Activated T-cell treated with anti-CD3 and anti-CD28 coated beads for 1 hour (primary cell): ENCODE data around the gene ALCAM.
A peak's percentile ranks its signal among the peaks of the same experiment; 100 is the strongest.

ENCODE experiments used
- DNase-seq: peaks from one replicate; pipeline ENCODE4 v3.0.0-alpha.2; 2020; ENCODE audit warnings: low read depth

The ALCAM gene

DNA sequence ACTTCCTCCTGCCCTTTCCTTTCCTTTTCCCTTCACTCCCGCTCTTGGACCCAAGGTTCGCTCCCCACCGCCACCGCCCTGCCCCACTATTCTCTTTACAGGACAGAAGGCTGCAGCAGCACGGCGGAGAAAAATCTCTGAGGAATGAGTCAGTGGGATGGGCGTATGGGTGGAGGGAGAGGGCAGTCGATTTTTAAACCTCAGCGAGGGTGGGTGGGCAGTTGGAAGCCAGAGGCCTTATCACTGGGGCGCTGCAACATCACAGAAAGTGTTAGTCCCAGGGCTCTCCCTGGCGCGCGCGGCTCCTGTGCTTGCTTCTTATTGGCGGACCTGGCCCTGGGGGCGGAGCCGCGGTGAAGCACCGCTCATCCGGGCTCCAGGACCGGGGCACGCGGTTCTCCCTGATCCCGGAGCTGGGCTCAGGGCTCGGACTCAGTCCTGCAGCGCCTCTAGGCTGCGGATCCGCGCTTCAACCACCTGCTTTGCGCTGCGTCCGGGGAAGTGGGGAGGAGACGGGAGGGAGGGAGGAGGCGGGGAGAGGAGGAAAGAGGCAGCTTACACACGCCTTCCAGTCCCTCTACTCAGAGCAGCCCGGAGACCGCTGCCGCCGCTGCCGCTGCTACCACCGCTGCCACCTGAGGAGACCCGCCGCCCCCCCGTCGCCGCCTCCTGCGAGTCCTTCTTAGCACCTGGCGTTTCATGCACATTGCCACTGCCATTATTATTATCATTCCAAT is at the start of gene ALCAM:
Gene ALCAM (plus strand): TSS at position 584 of the 737 bp plus-strand sequence.
- DNase-seq: peak; percentile 69

GRCh38 chr3:105317841-105318240 is 48.9 kb upstream of the ALCAM start:
- no peak for DNase-seq

- no peak for DNase-seq
These were observed 44.0 kb upstream of the ALCAM start for GRCh38 chr3:105322570-105323273.

GRCh38 chr3:105323274-105323599 is 43.5 kb upstream of the ALCAM start:
- no peak for DNase-seq

- no peak for DNase-seq
These were observed 41.8 kb upstream of the ALCAM start for GRCh38 chr3:105324951-105325350.

GRCh38 chr3:105327662-105328337 is 38.9 kb upstream of the ALCAM start:
- no peak for DNase-seq

GRCh38 chr3:105328338-105328730 is 38.4 kb upstream of the ALCAM start:
- no peak for DNase-seq

DNA sequence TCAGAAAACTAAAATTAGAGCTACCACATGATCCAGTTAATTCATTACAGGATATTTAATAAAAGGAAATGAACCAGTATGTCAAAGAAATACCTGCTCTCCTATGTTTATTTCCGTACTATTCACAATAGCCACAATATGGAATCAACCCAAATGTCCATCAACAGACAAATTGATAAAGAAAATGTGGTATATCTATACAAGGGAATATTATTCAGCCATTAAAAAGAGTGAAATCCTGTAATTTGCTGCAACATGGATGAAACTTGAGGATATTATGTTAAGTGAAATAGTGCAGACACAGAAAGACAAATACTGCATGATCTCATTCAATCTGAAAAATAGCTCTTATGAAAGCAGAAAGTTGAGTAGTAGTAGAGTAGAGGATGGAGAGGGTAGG is 33.7 kb upstream of the ALCAM start:
- no peak for DNase-seq

GRCh38 chr3:105334138-105334882 is 32.4 kb upstream of the ALCAM start:
- DNase-seq: no peak

- DNase-seq: no peak
These were observed 26.8 kb upstream of the ALCAM start for GRCh38 chr3:105339946-105340345.

DNA sequence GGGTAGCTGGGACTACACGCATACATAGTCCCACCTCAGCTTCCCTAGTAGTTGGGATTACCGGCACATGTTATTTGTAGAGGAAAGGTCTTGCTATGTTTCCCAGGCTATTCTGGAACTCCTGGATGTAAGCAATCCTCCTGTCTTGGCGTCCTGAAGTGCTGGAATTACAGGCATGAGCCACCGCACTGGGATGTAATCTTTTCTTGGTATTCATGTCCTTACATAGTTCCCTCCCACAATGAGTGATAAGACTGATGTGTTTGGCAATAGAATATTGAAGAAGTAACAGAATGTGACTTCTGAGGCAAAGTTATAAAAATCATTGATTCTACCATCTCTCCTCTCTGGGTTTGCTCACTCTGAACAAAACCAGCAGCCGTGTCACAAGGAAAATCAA is 22.7 kb upstream of the ALCAM start:
- DNase-seq: no peak

- DNase-seq: no peak
These were observed 21.6 kb upstream of the ALCAM start for GRCh38 chr3:105345156-105345555.

DNA sequence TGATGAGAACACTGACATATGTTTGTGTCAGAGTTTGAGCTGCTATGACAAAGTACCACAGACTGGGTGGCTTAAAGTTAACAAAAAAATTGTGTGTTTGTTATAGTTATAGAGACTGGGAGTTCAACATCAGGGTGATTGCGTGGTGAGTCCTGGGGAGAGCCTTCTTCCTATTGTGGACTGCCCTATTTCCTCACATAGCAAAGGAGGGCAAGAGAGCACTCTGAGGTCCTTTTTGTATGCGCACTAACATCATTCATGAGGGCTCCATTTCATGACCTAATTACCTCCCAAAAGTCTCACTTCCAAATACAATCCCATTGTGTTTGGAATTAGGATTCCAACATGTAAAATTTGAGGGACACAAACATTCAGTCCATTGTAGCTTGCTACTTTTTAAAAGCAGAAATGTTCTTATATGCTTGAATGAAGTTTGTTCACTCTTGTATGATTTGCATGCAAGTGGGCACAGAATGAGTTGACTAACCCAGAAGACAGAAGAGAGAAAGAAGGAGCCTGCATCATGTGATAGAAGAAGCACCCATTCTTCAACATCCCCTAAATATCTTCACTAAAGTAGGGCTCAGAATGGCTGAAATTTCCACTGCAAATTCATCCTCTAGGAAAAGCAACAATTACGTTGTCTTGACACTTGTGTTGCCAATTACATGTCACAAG is 18.9 kb upstream of the ALCAM start:
- DNase-seq: no peak

GRCh38 chr3:105348307-105348706 is 18.4 kb upstream of the ALCAM start:
- no peak for DNase-seq

GRCh38 chr3:105349684-105350387 is 16.9 kb upstream of the ALCAM start:
- DNase-seq: no peak

- DNase-seq: no peak
These were observed 14.9 kb upstream of the ALCAM start for GRCh38 chr3:105351821-105352220.

GRCh38 chr3:105352976-105353375 is 13.7 kb upstream of the ALCAM start:
- no peak for DNase-seq

DNA sequence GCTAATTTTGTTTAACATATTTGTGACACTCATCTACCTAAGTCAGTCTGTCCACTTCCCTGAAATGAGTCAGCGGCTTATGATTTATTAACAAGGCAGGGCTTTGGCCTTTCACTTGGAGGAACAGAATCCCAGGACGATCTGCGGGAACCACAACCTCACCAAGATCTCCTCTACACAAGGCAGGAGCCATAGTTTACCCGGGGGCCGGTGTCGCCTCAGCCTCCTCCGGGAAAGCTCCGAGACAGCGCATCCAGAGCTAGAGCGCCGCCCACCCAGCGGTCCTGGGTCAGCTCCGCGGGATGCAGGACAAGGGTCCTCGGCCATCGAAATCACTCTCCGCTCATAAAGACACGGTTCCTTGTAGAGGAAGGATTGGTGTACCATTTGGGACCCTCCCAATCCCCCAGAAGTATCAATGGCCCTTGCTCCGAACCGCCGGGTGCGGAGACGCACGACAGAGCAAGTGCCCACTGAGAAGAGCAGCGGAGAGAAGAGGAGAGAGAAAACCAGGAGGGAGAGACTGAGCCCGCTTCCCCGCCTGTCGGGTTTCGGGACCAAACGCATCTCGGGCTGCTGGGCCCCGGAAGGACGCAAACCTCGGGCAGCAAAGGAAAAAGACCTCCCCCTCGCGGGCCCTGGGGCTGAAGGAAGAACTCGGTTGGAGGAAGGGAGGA is 13.1 kb upstream of the ALCAM start:
- no peak for DNase-seq

DNA sequence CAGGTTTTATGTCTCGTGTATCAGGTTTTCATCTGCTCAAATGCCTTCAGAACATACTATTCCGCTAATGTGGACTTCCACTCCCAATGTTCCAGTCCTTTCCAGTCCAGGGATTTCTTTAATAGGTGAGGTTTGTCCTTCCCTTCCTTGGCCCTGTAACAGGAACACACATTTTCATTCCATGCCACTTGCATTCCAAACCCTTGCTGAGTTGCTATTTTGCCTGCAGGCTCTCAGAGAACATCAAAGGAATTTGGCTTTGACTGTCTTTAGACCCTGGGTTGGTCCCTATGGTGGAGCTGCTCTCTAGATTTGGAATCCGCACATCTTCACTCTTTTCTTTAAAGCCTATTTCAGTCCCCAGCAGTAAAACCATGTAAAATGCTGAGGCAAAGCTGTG is 12.3 kb upstream of the ALCAM start:
- no peak for DNase-seq

GRCh38 chr3:105355408-105356061 is 11.2 kb upstream of the ALCAM start:
- no peak for DNase-seq
